B cell (primary cell): ENCODE data around the gene CC2D2A. TPM values are rescaled to one million over a fixed set of nuclear protein-coding genes. Genes with fewer than 3 reads are reported as not detected.

ENCODE experiments used
- ATAC-seq: fragments of 200-7000 bp; cut with Tn5 transposase; one replicate; pipeline ENCODE4 v1.10.0; 2021; ENCODE audit warnings: low read depth, mild to moderate bottlenecking, moderate number of reproducible peaks, moderate library complexity
- CTCF ChIA-PET: fragments of 350-600 bp; sonication (Branson Sonifier 250); formaldehyde crosslinking; loops from one replicate; lab custom pipeline; 2021; ENCODE audit warnings: antibody characterized with exemption, inconsistent platforms; lab: Charles Lee
- POLR2A ChIA-PET: fragments of 350-600 bp; sonication (Branson Sonifier 250); formaldehyde crosslinking; loops from one replicate; lab custom pipeline; 2021; ENCODE audit warnings: antibody characterized with exemption; lab: Charles Lee
- DNase-seq: peaks from one replicate; pipeline ENCODE4 v3.0.0; 2013
- H2AFZ ChIP-seq: 2 replicates; pipeline ENCODE4 v1.6.1; 2012; ENCODE audit warnings: mild to moderate bottlenecking, low read depth, low read length; ENCODE audit not compliant: insufficient read depth, poor library complexity, severe bottlenecking
- H3K27ac ChIP-seq, 2 donors: 1 replicate in 1 of 2; 2 replicates in 1 of 2; pipeline ENCODE4 v1.5.1; 2012 to 2013; ENCODE audit warnings: low read length in 2 of 2, mild to moderate bottlenecking in 2 of 2, moderate library complexity in 1 of 2
- H3K27me3 ChIP-seq, 4 experiments: fragments of 200-600 bp in 1 of 4; sonication (generic) in 1 of 4; replicated peaks in 1 of 4; 1 replicate in 2 of 4; 2 replicates in 2 of 4; pipeline versions ENCODE4 v1.6.1 to v1.7.0; 2013 to 2016; ENCODE audit warnings: low read length in 3 of 4, mild to moderate bottlenecking in 2 of 4, mixed read lengths in 1 of 4, moderate library complexity in 1 of 4; ENCODE audit not compliant: insufficient read depth in 4 of 4, control insufficient read depth in 3 of 4; ENCODE audit errors: control extremely low read depth in 1 of 4
- H3K36me3 ChIP-seq, 2 experiments: replicated peaks in 1 of 2; 1 replicate in 1 of 2; 2 replicates in 1 of 2; pipeline versions ENCODE4 v1.6.1 to v1.7.1; 2013; ENCODE audit warnings: low read length in 1 of 2; ENCODE audit not compliant: insufficient read depth in 2 of 2, control insufficient read depth in 1 of 2; ENCODE audit errors: control extremely low read depth in 1 of 2, extremely low read depth in 1 of 2
- H3K4me1 ChIP-seq, 2 donors: fragments of 200-600 bp in 1 of 2; sonication (generic) in 1 of 2; 1 replicate in 1 of 2; 2 replicates in 1 of 2; pipeline versions ENCODE4 v1.5.1 to v1.6.1; 2013 to 2017; ENCODE audit warnings: low read length in 2 of 2; ENCODE audit not compliant: control insufficient read depth in 2 of 2, insufficient read depth in 2 of 2
- H3K4me2 ChIP-seq: replicated peaks from 2 replicates; pipeline ENCODE3; 2012; ENCODE audit warnings: mild to moderate bottlenecking, low read depth, low read length; ENCODE audit not compliant: poor library complexity, severe bottlenecking
- H3K4me3 ChIP-seq, 5 experiments: fragments of 200-600 bp in 1 of 5; sonication (generic) in 1 of 5; 1 replicate in 3 of 5; 2 replicates in 2 of 5; pipeline versions ENCODE4 v1.5.1 to v1.7.0; 2011 to 2016; ENCODE audit warnings: low read length in 4 of 5, mild to moderate bottlenecking in 4 of 5, low read depth in 2 of 5, control low read depth in 1 of 5, moderate library complexity in 1 of 5; ENCODE audit not compliant: insufficient read depth in 1 of 5; ENCODE audit errors: control extremely low read depth in 1 of 5, extremely low read depth in 1 of 5
- H3K79me2 ChIP-seq: fragments of 200-600 bp; sonication (generic); one replicate; pipeline ENCODE4 v1.6.0; 2016; ENCODE audit warnings: low read length; ENCODE audit not compliant: control insufficient read depth, insufficient read depth
- H3K9ac ChIP-seq: fragments of 200-600 bp; sonication (generic); 2 replicates; pipeline ENCODE4 v1.6.1; 2017; ENCODE audit warnings: mild to moderate bottlenecking, low read length, moderate library complexity
- H3K9me3 ChIP-seq, 3 donors: one replicate each; pipeline versions ENCODE4 v1.6.1 to v1.7.1; 2013; ENCODE audit warnings: low read length in 2 of 3; ENCODE audit not compliant: control insufficient read depth in 2 of 3, insufficient read depth in 1 of 3; ENCODE audit errors: control extremely low read depth in 1 of 3
- H4K20me1 ChIP-seq: 2 replicates; pipeline ENCODE4 v1.6.0; 2012; ENCODE audit warnings: mild to moderate bottlenecking, low read length; ENCODE audit not compliant: insufficient read depth, control insufficient read depth, poor library complexity, severe bottlenecking
- H3K27ac Mint-ChIP-seq: one replicate; pipeline ENCODE4 v1.8.0; 2021; ENCODE audit warnings: mixed read lengths
- H3K27me3 Mint-ChIP-seq: one replicate; pipeline ENCODE4 v1.8.0; 2021; ENCODE audit warnings: mixed read lengths
- H3K4me1 Mint-ChIP-seq: one replicate; pipeline ENCODE4 v1.8.0; 2021; ENCODE audit warnings: mixed read lengths
- H3K4me3 Mint-ChIP-seq: one replicate; pipeline ENCODE4 v1.8.0; 2021; ENCODE audit warnings: mixed read lengths
- H3K9me3 Mint-ChIP-seq: one replicate; pipeline ENCODE4 v1.8.0; 2022; ENCODE audit warnings: mixed read lengths; ENCODE audit not compliant: insufficient read depth
- CTCF ChIP-seq: fragments of 200-600 bp; IDR thresholded peaks from one replicate; pipeline ENCODE4 v1.8.0; 2022; ENCODE audit warnings: antibody characterized with exemption, mild to moderate bottlenecking
- EZH2 ChIP-seq: IDR thresholded peaks from 2 replicates; pipeline ENCODE4 v1.6.1; 2012; ENCODE audit warnings: borderline replicate concordance, low read depth, mild to moderate bottlenecking, moderate library complexity, low read length; ENCODE audit not compliant: insufficient read depth, poor library complexity, severe bottlenecking
- WGBS: methylation state at CpG from one replicate; pipeline ENCODE4 v1.1.5; 2013; ENCODE audit warnings: missing lambda C conversion rate; ENCODE audit not compliant: insufficient coverage; 5-methylcytosine and 5-hydroxymethylcytosine counted together
- intact Hi-C: fragments of 100-400 bp; cut with micrococcal nuclease; formaldehyde crosslinking; loops from one replicate; pipeline ENCODE4 v1.10.0; 2022
- polyA plus RNA-seq: library from polyadenylated mRNA; depleted of rRNA; stranded (reverse); fragments of >200 nt; gene quantifications from 2 replicates; pipeline ENCODE4 v1.2.3, GENCODE V29; 2012
- total RNA-seq, 2 donors: library from RNA; stranded (reverse); fragments of 120-200 nt in 1 of 2; gene quantifications; 1 replicate in 1 of 2; 2 replicates in 1 of 2; pipeline versions ENCODE4 v1.2.3 to v1.2.4, GENCODE V29; 2013 to 2022

CC2D2A gene
- total and polyA plus RNA-seq, 2 donors (not counting 1 experiment from before 2014, with no cell fraction given): not detected

GRCh38 chr4:15500701-15501100 is 31.0 kb downstream of the CC2D2A start:
- DNase-seq (no peak), ATAC-seq (no peak)
- Histone ChIP-seq H3K79me2 (no peaks in the 10 kb centered on the region), H3K4me3 (no peak overlapping the region), H3K9me3 (peaks cover 0 to 2% (median 0%) of the 10 kb centered on the region in 3 donors), H3K27me3 (no peaks in the 10 kb centered on the region), H3K4me2 (no peak overlapping the region), H3K4me1 (no peaks in the 10 kb centered on the region), H3K9ac (no peak overlapping the region), H2AFZ (no peak overlapping the region), H4K20me1 (no peaks in the 10 kb centered on the region), H3K36me3 (no peaks in the 10 kb centered on the region), H3K27ac (no peak overlapping the region)
- Mint-ChIP-seq H3K27me3 (peaks cover 9% of the 10 kb centered on the region), H3K4me1 (no peaks in the 10 kb centered on the region), H3K9me3 (peaks cover 2% of the 10 kb centered on the region), H3K27ac (no peak overlapping the region), H3K4me3 (no peak overlapping the region)
- TF ChIP-seq CTCF (no peak), EZH2 (no peak)
- intact Hi-C loops: no loop called here
- ChIA-PET CTCF (no interaction called here), POLR2A (no interaction called here)
- 69% methylated on average over 5 of the region's 7 CpGs for WGBS

- Histone ChIP-seq H3K9me3 (peaks cover 0 to 2% (median 0%) of the 10 kb centered on the region in 3 donors), H3K36me3 (no peaks in the 10 kb centered on the region), H4K20me1 (no peaks in the 10 kb centered on the region), H3K27ac (no peak overlapping the region), H3K27me3 (no peaks in the 10 kb centered on the region), H3K79me2 (no peaks in the 10 kb centered on the region), H3K4me3 (no peak overlapping the region), H3K4me2 (no peak overlapping the region), H2AFZ (no peak overlapping the region), H3K9ac (no peak overlapping the region), H3K4me1 (no peaks in the 10 kb centered on the region)
- TF ChIP-seq CTCF (no peak), EZH2 (no peak)
- ATAC-seq (no peak), DNase-seq (no peak)
- CTCF ChIA-PET: no interaction called here
- no peak overlapping the region for H3K27ac Mint-ChIP-seq
- H3K9me3 Mint-ChIP-seq: no peaks in the 10 kb centered on the region
- intact Hi-C loops: no loop called here
- POLR2A ChIA-PET: no interaction called here
- WGBS: no CpG with 5 or more reads among the region's 2 CpGs
- H3K4me3 Mint-ChIP-seq: no peak overlapping the region
- peaks cover 6% of the 10 kb centered on the region for H3K27me3 Mint-ChIP-seq
- H3K4me1 Mint-ChIP-seq: no peaks in the 10 kb centered on the region
Observed at GRCh38 chr4:15501941-15502340, 32.3 kb downstream of the CC2D2A start.
